Inferior parietal cortex (tissue), 1 donor: ENCODE measurements around the gene REXO5.

ENCODE experiments used
- DNase-seq: peaks from one replicate; pipeline ENCODE4 v3.0.0-alpha.2; 2016; ENCODE audit errors: extremely low spot score

The REXO5 gene

GRCh38 chr16:20871941-20872815 lies 65.9 kb downstream of the REXO5 start:
- no peak for DNase-seq

DNA sequence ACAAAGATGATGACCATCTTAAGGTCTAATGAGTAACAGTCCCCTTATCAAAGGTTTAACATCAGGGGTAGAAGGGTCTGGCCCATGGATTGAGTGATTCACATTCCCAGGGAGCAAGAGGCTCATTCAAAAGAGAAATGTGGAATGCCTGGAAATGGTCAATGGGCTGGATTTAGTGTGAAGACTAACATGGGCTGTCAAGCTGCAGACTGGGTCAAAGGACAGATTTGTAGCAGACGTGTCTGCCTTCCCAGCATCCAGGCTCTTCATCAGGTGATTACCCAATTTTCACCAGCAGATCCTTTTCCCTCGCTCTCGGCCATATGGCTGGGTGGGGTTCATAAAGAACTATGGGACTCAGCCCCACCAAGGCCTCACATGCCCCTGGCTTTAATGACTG lies 67.0 kb downstream of the REXO5 start:
- no peak for DNase-seq

GRCh38 chr16:20874088-20874581 lies 67.8 kb downstream of the REXO5 start:
- no peak for DNase-seq

DNA sequence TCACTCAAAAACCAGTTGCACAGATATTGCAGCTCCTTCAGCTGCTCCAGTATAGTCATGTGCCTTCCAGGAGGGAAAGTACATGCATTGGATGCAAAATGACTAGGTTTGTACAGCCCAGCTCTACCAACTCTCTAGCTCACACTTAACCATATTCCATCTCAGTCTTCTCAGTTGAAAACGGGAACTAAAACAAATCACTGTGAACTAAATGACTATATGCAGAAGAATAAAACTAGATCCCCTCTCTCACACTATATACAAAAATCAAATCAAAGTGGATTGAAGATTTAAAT lies 69.0 kb downstream of the REXO5 start:
- no peak for DNase-seq

DNA sequence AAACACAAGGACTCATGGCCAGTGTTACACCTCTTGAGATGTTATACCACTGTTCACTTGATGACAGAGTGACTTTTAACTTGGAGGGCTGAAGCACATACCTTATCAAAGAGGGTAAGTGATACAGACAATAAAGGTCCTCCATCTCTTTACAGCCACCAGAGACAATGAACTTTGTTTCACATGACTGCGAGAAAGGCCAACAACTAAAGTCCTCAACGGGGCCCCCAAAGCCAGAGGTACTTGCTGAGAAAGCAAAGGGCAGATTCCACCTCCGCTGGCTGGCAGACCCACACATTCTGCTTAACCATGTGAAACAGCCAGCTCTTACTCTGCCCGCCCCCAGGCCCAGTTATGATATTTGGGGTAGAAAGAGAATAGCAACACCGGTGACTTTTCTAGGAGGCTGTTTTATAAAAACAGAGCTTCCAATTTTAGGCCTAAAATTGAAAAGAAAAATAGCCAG lies 72.4 kb downstream of the REXO5 start:
- no peak for DNase-seq

DNA sequence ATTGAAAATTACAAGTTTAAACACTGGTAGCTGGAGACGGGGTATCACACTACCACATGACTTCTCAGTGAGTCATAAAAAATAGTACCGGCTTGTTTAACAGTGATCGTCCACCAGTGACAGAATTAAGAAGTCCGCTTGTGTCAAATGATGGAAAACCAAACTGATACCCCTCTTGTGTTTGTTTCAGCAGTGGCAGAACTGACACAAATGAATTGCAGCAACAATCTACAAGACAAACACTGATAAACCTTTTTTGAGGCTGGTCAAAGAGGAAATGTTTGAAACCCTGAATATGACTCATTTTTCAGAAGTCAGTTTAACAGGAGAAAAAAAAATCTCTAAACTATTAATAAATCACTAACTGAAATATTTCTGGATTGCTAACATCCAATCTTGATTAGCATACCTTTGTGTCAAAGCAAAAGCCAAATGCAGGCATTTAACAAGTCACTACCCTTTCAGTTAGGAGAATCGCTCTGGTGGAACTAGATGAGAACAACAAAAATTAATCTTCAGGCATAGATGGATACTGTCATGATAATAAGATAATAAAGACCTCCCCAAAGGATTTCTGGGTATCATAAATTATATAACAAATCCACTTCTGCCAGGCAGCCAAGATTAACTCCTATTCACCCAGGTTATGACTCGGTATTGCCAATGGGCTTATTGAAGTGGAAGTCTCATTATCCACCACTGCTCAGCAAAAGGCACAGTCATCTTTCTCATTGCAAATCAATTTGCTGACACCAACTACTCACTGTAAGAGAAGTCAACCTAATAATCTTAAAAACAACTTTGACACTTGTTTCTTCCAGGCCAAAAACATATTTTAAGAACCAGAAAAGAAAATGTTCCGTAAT lies 73.1 kb downstream of the REXO5 start:
- DNase-seq: no peak

DNA sequence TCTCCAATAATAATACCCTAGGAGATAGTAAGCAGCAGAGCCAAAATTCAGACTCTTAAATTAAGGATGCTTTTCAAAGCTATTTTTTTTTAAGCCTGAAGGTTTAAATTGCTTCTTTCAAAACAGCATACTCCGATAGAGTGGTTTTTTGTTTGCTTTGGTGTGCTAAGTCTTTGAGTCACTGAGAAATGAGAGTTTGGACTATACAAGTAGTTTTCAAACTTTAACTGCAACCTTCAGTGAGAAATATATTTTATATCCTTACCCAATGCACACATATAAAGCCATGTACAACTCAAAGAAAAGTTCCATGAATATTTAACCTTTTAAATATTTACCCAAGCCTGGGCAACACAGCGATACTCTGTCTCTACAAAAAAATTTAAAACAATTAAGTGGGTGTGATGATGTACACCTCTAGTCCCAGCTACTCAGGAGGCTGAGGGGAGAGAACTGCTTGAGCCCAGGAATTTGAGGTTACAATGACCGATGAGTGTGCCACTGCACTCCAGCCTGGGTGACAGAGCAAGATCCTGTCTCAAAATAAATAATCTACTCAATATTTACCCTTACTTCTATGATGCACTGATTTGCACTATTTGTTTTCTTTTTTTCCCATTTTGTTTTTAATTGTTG lies 74.7 kb downstream of the REXO5 start:
- no peak for DNase-seq

- DNase-seq: no peak
Measured at GRCh38 chr16:20881503-20881878, 75.2 kb downstream of the REXO5 start.

DNA sequence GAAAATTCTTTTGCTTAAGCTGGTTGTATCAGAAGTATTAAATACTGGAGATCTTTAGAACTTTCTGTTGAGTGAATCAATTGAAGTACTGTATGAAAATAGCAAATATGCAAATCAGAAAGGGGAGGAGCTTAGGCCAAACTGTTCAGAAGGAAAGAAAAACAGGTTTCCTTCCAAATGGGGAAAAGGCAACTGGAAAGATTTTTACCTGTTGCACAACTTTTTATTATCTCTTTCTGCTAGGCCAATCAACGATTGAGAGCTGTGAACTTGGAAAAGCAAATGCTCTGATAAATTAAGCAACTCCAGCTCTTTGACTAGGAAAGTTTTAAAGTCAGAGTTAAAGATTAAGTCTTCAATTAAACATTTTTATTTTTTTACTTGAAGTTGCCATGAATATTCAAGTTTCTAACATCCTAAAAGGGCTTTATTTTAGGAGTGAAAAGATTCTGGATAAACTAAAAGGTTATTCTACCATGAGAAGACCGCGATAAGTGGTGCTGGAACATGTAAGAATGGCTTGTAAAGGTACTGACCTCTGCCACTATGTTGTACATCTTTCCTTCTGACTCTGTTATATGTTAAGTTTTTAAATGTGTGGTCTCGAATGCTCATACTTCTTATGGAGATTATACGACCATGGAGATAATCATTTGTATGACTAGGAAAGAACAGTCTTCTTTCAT lies 77.4 kb downstream of the REXO5 start:
- DNase-seq: no peak

- no peak for DNase-seq
Measured at GRCh38 chr16:20884240-20884556, 77.9 kb downstream of the REXO5 start.

- DNase-seq: no peak
Measured at GRCh38 chr16:20886320-20886719, 80.0 kb downstream of the REXO5 start.

- DNase-seq: no peak
Measured at GRCh38 chr16:20887207-20887606, 80.9 kb downstream of the REXO5 start.

DNA sequence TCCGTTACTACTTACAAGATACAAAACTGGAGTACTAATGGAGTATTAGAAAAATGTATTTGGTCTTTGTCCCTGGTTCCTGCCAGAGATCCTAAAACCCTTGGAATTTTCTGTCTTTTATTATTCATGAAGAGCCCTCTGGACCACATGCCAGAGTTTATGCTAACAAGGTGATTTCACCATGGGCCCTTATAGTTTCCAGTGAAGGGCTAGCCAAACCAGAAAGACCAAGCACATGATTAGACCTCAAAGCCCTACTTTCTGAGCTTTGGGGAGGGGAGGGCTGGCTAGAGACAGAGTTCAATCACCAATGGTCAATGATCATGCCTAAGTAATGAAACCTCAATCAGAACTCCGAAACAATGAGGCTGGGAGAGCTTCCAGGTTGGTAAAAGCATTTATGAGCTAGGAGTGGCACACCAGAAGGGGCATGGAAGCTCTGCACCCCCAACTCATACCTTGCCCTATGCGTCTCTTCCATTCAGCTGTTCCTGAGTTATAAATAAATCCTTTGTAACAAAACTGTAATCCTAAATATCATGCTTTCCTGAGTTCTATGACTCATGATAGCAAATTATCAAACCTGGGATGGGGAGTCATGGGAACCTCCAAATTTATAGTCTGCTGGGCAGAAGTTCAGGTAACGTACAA lies 83.4 kb downstream of the REXO5 start:
- DNase-seq: no peak

DNA sequence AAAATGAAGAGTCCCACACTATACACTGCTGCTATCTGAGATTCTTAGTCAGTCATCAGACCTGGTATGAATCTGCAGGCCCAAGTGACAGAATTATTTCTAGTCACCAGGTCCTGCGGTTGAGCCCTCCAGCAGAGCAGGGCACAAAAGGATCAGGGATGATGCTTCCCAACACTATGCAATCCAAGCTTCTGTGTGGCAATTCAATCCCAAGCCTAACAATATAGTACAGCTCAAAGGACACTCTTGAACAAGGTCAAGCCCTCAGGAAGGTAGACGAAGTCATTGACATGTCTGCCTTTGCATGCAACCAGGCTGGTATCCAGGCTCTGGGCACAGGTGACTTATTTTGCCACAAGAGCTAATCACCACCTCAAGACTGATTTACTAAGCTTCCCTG lies 88.1 kb downstream of the REXO5 start:
- no peak for DNase-seq

DNA sequence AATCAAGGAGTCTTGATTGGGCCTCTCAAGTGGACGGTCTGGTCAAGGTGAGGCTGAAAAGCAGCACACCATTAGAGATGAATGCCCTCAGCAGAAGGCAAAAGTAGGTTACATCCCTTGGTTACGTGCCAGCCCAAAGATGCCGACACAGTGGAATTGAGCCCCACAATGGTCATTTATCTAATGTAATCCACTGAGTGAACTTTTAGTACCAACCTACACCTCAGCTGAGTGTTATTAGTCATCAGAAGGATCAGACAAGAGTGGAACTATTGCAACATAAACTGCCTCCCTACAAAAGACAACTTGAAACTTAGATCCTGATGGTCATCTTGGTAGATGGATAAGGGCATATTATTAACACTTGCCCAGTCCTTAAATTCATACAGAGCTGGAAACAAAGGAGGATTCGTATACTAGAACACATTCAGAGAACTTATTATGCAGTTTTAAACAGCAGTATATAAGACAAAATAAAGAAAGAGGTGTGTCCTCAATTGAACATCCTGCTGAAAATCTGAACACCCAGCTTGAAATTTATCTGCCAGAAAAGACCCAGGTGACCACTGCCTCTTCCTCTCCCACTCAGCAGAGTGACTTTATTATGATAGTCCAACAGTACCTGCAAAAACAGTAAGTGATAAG lies 91.0 kb downstream of the REXO5 start:
- no peak for DNase-seq

GRCh38 chr16:20897922-20898321 lies 91.6 kb downstream of the REXO5 start:
- DNase-seq: no peak

DNA sequence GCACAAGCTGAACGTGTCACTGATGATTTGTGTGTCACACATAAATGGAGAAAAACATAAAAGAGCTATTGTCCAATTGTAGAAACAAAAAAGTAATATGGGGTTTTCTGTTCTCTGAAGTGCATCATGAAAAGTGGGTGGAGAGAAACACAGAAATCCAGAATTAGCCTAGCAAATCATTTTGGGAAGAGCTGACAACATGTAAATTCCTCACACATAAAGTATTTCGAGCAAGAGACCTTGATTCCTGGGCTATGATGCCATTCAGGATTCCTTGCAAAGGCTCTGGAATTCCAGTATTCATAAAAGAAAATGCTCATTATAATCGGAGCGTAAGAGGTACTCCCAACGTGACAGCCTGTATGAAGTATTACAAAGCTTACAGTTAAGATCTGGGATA lies 92.7 kb downstream of the REXO5 start:
- DNase-seq: no peak
